GM19099 (cell line): ENCODE data around the gene PRKCG.

ENCODE experiments used
- POLR2A ChIP-seq: IDR thresholded peaks from 3 replicates; pipeline ENCODE4 v1.6.1; 2011; ENCODE audit warnings: low read depth; ENCODE audit not compliant: insufficient read length; ENCODE audit errors: extremely low read depth

Gene PRKCG

GRCh38 chr19:53871454-53871853 lies 10.5 kb upstream of the PRKCG start:
- no peak for TF ChIP-seq POLR2A

DNA sequence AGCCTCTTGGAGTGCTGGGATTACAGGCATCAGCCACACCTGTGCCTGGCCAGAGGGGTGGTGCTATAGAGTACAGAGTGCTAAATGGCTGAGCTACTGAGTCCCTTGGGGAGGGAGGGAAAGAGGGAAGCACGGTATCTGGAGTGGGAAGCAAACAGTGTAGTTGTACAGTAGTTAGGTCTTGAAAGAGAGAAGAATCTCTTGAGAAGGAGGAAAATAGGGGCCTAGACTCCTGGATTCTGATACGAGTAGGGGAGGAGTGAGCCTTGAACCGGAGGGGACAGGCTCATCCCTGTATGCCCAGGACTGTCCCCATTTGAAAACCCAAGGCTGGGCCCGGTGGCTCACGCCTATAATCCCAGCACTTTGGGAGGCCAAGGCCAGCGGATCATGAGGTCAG lies 9.2 kb upstream of the PRKCG start:
- TF ChIP-seq POLR2A = no peak

DNA sequence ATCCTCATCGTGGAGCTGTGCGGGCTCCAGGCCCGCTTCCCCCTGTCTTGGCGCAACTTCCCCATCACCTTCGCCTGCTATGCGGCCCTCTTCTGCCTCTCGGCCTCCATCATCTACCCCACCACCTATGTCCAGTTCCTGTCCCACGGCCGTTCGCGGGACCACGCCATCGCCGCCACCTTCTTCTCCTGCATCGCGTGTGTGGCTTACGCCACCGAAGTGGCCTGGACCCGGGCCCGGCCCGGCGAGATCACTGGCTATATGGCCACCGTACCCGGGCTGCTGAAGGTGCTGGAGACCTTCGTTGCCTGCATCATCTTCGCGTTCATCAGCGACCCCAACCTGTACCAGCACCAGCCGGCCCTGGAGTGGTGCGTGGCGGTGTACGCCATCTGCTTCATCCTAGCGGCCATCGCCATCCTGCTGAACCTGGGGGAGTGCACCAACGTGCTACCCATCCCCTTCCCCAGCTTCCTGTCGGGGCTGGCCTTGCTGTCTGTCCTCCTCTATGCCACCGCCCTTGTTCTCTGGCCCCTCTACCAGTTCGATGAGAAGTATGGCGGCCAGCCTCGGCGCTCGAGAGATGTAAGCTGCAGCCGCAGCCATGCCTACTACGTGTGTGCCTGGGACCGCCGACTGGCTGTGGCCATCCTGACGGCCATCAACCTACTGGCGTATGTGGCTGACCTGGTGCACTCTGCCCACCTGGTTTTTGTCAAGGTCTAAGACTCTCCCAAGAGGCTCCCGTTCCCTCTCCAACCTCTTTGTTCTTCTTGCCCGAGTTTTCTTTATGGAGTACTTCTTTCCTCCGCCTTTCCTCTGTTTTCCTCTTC lies 8.0 kb upstream of the PRKCG start:
- no peak for TF ChIP-seq POLR2A

- TF ChIP-seq POLR2A = no peak
Measured at GRCh38 chr19:53874606-53874990, 7.4 kb upstream of the PRKCG start.

GRCh38 chr19:53875602-53876325 lies 6.2 kb upstream of the PRKCG start:
- TF ChIP-seq POLR2A = no peak

DNA sequence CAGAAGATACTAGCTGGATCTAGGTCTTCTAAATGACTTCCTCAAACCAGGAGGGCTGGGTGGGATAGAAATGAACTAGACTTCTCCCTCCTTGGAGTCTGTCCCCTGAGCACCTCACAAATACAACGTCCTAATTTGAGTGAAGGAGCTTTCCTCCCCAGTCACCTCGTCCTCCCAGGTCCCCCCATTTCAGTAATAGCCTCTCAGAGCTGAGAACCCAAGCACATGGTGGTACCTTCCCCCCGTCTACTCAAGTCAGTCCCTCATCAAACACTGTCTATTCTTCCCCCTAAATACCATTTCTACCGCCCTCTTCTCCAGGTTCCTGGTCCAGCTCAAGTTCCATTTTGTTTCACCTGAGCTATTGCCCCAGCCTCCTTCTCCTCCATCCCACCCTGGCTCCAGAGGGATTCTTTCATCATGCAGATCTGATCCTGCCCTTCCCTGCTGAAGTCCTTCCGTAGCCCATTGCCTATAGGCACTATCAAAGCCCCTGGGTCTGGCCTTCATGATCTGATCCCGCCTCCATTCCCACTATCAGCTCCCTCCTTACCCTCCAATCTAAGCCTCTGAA lies 5.3 kb upstream of the PRKCG start:
- no peak for TF ChIP-seq POLR2A

GRCh38 chr19:53877361-53877766 lies 4.6 kb upstream of the PRKCG start:
- no peak for TF ChIP-seq POLR2A

DNA sequence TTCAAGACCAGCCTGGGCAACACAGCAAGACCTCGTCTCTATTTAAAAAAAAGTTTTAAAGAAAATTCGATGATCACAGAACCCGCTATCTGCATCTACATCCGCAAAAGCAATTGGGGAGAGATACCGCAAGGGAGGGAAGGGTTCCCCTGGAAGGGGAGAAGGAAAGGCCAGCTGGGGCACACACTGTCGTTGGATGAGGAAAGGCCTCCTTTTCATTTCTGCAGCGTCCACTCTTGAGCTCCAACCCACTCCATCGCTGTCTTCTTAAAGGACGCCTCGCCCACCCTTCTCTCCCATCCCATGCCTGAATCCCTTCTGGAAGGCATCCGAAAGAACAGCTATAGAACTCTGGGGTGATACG lies 3.2 kb upstream of the PRKCG start:
- no peak for TF ChIP-seq POLR2A

DNA sequence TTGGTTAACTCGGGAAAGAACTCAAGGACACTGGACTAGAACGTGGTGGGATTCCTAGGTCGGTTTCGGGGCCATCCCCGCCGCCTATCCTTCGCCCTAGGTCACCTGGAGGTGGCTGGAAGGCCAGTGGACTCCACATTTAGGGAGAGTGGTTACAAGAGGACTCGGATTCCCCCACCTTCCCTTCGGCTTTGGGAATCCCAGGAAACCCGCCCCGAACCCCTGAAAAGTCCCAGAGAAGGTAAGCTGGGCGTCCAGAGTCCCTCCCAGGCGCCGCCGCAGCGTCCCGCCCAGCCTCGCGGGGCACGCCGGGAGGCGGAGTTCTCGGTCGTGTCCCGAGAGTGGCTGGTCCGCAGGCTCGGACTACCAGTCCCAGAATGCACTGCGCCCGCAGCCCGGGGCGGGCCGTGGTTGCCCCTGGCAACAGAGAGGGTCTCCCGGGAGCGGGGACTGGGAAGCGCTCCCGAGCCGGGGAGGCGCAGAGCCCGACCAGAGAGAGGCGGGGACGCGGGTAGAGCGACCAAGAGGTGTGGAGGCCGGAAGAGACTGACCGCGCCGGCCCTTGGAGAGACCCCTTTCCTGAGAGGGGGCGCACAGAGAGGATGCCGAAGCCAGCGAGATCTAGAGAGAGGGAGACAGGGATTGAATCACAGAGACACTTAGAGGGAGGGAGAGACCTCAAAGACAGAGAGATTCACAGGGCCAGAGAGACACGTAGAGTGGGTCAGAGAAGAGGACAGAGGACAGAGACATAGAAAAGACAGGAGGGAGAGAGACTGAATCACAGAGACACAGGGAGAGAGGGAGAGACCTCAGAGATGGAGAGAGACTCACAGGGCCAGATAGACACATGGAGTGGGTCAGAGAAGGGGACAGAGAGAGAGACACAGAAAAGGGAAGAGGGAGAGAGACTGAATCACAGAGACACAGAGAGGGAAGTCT lies 2.6 kb upstream of the PRKCG start:
- TF ChIP-seq POLR2A = no peak

GRCh38 chr19:53880711-53881481 lies 1.1 kb upstream of the PRKCG start:
- no peak for TF ChIP-seq POLR2A

DNA sequence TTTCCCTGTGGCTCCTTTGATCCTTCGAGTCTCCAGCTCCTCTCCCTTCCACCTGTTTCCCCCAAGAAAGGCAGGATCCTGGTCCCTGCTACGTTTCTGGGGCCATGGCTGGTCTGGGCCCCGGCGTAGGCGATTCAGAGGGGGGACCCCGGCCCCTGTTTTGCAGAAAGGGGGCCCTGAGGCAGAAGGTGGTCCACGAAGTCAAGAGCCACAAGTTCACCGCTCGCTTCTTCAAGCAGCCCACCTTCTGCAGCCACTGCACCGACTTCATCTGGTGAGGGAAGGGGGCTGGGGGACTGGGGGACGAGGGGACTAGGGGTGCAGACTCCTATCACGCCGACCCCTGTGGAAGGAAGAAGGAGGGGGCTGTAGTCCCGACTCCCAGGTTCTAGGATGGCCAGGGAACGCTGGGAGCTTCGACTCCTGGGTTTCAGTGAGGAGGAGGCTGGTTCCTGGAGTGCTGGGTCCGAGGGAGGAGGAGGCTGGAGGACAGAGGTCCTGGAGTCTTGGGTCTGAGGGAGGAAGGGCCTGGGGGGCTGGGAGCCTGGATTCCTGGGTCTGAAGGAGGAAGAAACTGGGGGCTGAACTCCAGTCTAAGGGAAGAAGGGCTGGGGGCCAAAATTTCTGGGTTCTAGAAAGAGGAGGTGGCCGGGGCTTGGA lies 524 bp downstream of the PRKCG start:
- TF ChIP-seq POLR2A = no peak

GRCh38 chr19:53883231-53883661 lies 1.2 kb downstream of the PRKCG start:
- TF ChIP-seq POLR2A = no peak

DNA sequence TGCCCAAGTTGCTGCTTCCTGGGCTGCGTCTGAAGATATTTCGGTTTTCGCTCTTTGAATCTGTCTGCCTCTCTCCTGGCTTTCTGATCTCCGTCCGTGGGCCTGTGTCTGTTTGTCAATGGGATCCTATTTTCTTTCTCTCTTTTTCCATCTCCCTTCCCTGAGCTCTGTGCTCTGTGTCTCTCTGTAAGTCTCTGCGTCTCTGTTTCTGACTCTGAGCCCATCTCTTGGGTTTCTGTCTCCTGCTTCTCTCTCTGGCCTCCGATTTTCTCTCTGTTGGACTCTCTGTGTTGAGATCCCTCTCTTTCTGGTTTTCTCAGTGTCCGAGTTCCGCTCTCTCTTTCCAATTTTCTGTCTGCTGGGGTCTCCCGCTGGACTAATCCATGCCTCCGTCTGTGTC lies 1.7 kb downstream of the PRKCG start:
- no peak for TF ChIP-seq POLR2A

DNA sequence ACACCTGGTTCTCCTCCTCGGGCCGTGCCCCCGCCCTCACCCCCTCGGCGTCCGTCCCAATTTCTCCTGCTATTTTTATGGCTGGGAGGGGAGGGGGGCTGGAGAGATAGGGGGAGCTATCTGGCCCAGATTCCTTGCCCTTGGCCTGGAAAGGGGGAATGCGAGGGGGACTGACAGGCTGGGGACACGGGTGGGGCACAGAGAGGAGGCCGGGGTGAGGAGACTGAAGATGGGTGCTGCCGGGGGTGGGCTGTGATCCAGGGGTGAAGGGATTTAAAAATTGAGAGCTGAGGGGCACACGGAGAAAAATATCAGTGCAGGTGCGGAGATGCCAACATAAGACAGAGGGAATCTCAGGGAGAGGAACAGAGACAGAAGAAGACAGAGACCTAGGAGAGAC lies 2.3 kb downstream of the PRKCG start:
- no peak for TF ChIP-seq POLR2A
